CMK (cell line): ENCODE data around the gene MCM3.

Source experiments
- DNase-seq: peaks from one replicate; pipeline ENCODE4 v3.0.0-alpha.2; 2010; ENCODE audit warnings: low read depth

The MCM3 gene

GRCh38 chr6:52249078-52249477, 35.5 kb downstream of the MCM3 start:
- DNase-seq, result no peak

- DNase-seq, result no peak
Observed at GRCh38 chr6:52245425-52245824, 39.1 kb downstream of the MCM3 start.

GRCh38 chr6:52244400-52244799, 40.1 kb downstream of the MCM3 start, which contains the start of gene IL17F:
Gene IL17F (minus strand): TSS chr6:52244500. CDS start chr6:52244429, 71 bp downstream.
- no peak for DNase-seq

- no peak for DNase-seq
Observed at GRCh38 chr6:52243282-52243893, 41.2 kb downstream of the MCM3 start.

GRCh38 chr6:52241819-52242218, 42.7 kb downstream of the MCM3 start:
- no peak for DNase-seq

GRCh38 chr6:52233975-52234823, 50.3 kb downstream of the MCM3 start:
- DNase-seq, result no peak

GRCh38 chr6:52233005-52233404, 51.5 kb downstream of the MCM3 start:
- DNase-seq, result no peak

- DNase-seq, result no peak
Observed at GRCh38 chr6:52231406-52232127, 53.0 kb downstream of the MCM3 start.

GRCh38 chr6:52230685-52231084, 53.9 kb downstream of the MCM3 start:
- DNase-seq, result no peak

- no peak for DNase-seq
Observed at GRCh38 chr6:52227495-52227894, 57.0 kb downstream of the MCM3 start.

- peak; percentile 14 for DNase-seq
Observed at GRCh38 chr6:52221302-52221701, 63.2 kb downstream of the MCM3 start.

GRCh38 chr6:52217761-52218160, 66.8 kb downstream of the MCM3 start:
- DNase-seq, result no peak

- DNase-seq, result no peak
Observed at GRCh38 chr6:52216932-52217575, 67.5 kb downstream of the MCM3 start.

- no peak for DNase-seq
Observed at GRCh38 chr6:52215787-52216186, 68.8 kb downstream of the MCM3 start.
